Activated CD8-positive, alpha-beta memory T cell treated with anti-CD3 and anti-CD28 coated beads for 1 hour (primary cell): ENCODE data around the gene ENO1.
"Not testable (repeated sequence)": the region's sequence is repeated elsewhere in the genome, so short reads cannot be mapped to it uniquely, and the experiment has no call there.

ENCODE experiments used
- DNase-seq, 2 donors: peaks; one replicate each; pipeline ENCODE4 v3.0.0-alpha.2; 2020; ENCODE audit warnings: low read depth in 1 of 2; ENCODE audit errors: extremely low read depth in 1 of 2

ENO1 gene

DNA sequence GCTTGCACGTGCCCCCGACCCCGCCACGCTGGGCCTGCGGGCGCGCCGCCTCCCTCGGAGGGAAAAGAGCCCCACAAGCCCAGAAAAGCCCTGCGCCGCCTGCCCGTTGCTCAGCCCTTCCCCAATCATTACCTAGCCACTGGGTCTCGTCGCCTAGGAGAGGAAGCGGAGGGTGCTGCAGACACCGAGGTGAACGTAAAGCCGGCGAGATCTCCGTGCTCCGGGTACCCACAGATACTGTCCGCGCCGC lies at the start of gene ENO1:
TSS of gene ENO1 (minus strand) at position 239 of the 250 bp plus-strand sequence. CDS start 3,778 bp downstream, outside the sequence.
- DNase-seq: no peak

DNA sequence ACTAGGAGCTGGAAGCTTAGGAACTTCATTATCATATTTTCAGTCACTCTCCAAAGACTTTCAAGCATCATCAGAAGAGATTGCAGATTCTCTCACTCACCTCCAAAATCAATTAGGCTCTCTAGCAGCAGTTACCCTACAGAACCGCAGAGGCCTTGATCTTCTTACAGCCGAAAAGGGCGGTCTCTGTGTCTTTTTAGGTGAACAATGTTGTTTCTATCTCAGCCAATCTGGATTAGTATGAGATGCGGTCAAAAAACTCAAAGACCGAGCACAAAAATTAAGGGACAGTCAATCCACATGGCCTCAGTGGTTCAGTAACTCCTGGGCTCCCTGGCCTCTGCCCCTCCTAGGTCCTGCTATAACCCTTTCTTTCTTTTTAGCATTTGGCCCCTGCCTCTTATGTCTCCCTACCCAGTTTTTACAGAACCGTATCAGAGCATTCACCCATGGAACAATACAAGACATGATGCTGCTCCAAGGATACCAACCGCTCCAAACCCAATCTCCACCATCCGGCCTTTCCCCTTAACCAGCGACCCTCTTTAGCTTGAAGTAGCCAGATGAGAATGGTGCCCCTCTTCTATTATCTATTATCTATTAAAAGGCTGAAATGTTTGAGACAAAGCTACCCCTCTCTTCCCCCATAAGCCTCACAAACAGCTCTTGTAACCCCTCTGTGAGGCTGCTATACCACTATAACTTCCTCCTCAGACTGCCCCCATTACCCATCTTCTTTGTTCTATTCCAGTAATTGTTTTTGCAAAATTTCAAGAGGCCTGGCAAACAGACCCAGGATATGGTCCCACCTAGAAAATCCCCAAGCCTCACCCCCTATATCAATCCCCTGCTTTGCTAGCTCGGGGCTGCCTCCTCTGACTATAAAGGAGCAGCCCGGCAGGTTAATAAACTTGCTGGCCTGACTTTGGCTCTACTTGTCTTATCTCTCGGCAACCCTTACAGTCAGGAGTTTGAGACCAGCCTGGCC lies 48.5 kb upstream of the ENO1 start:
- no peak for DNase-seq

DNA sequence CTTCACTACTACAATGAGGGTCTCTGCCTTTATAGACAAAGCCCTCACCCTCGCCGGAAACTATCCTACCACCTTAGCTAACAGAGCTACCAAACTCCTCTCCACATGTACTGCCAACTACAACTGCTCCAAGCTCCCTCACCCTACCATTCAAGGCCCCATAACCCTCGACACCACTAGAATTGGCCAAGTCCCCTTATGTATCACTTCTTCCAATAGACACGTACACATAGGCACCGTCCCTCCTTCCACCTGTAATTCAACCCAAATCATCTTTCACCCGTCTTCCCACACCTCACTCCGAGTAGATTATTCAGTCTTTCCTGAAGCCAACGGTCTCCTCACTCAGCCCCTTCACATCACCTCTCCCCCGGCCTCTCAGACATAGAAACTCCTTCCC lies 47.5 kb upstream of the ENO1 start:
- DNase-seq: no peak

DNA sequence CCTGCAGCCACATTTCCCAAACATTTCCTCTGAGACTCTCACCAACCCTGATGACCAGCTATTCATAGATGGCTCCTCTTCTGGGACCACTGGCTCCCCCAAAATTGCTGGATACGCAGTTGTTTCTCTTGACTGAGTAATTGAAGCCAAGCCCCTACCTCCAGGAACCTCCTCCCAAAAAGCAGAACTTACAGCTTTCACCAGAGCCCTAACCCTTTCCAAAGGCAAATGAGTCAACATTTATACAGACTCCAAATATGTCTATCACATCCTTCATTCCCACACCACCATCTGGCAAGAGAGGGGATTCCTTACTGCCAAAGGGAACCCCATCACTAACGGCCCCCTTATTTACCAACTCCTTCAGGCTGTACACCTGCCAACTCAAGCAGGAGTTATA lies 46.9 kb upstream of the ENO1 start:
- no peak for DNase-seq

DNA sequence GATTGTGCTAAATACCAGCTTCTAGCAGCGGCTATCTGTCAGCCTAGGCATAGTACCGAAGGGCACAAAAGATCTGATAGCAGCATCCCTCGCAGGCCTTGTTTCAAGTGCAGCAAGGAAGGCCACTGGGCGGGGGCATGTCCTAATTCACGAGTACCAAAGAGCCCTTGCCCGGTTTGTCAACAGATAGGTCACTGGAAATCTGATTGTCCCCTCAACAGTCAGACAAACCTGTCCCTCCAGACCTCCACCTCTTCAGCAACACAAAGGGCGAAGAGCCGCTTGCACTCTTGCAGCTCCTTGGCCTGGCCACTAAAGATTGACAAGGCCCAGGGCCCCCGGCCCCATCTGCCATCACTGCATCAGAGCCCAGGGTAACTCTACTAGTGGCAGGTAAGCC lies 44.5 kb upstream of the ENO1 start:
- DNase-seq: no peak

DNA sequence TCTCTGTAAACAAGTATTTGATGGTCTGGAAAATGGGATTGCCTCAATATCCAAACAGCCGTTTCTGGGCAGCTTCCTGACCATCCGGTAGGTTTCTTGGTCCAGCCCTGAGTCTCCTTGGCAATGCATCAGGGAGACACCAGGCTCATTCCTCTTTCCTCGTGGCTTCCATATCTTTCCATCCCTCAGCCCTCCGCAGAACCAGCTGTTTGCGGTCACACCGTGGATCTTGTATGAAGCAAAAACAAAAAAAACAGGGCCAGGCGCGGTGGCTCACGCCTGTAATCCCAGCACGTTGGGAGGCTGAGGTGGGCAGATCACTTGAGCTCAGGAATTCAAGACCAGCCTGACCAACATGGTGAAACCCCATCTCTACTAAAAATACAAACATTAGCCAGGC lies 39.0 kb upstream of the ENO1 start:
- not testable (repeated sequence) for DNase-seq

DNA sequence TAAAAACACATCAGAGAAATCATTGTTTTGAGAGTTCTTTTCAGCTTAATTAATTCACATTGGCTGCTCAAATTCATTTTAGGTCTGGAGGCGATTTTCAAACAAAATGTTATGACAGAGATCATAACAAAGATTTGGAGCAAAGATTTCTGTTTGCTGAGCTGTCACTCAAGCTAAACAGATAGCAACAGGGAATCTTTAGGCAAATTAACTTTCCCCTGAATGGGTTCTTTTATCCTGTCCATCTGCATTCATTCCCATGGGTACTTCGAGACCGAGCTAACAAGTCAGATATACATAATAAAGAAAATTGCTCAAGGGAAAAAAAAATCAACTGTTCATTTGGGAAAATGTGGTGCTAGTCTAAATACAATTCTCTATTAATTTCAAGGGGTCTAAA lies 37.0 kb upstream of the ENO1 start:
- no peak for DNase-seq

DNA sequence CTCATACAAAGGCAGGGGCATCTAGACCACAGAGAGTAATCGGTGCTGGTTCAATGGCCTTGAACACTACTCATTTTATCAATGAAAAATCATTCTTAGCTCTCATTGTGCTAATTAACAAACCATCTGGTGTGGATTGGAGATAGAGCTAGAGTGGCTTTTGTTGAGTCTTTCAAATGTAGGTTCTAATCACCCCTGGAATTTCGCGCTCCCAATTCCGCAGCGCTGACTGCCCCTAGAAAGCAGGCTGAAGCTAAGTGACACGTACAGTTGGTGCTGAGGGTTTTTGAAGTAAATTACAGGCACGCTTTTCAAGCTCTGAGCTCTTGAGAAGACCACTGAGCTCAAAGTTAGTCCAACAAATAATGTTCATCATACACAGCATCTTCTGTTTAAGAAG lies 36.0 kb upstream of the ENO1 start:
- no peak for DNase-seq

DNA sequence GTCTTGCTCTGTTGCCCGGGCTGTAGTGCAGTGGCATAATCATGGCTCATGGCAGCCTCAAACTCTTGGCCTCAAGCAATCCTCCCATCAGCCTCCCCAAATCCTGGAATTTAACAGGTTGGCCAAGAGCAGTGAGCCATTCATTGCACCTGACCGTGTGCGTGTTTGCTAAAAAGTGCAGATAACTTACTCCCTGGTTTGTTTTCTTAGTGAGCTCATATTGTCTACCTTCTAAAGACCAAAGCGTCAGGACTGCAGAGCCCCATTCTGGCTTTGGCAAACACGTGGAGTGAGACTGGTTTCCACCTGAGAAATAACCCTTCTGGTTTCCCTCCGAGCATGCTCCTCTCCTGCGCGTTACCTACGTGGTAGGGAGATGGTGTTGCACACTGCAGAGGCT lies 35.0 kb upstream of the ENO1 start:
- DNase-seq: no peak

DNA sequence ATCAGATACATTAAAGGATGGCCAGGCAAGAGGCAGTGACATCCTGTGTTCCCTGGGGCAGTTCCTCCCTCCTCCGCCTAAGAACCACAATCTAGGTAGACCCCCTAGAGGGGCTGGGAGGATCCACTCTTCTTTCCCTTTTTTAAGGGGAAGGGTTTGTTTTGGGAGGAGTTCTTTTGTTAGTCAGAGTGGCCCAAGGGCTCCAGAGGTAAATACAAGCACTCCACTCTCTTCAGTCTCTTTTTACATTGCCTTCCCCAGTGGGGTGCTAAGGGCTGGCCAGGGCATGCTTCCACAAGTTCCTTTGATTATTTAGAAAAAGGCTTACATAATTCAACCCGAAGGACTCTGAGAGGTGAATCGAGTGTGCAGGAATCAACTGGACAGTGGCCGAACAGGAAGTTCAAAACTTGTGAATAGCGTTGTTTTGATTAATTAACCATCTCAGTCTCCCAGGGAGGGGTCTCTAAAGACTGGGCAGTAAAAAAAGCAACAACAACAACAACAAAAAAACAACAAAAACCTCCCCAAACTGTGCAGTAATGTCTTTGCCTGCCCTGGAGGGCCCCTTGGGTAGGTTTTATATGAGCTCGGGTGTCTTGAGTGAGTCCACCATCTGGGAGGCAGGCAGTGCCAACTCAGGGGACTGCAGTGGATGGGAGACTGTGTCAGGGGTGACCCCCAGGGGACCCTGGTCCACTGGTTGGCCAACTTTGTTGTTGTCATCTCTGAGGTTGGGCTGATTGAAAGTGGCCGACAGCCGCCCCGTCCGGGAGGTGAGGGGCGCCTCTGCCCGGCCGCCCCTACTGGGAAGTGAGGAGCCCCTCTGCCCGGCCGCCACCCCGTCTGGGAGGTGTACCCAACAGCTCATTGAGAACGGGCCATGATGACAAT lies 33.2 kb upstream of the ENO1 start:
- DNase-seq: no peak

DNA sequence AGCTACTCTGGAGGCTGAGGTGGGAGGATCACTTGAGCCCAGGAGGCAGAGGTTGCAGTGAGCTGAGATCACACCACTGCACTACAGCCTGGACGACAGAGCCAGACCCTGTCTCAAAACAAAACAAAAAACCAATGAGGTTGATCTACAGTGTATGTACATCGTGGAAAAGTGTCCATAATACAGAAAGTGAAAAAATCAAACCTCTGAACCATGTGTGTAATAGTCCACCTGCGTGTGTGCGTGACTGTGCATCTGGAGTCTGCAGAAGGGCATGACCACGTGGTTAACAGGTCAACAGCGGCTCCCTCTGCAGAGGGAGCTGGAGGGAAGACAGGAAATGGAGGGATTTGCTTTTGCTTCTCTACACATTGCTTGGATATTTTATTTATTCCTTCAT lies 32.4 kb upstream of the ENO1 start:
- no peak for DNase-seq

DNA sequence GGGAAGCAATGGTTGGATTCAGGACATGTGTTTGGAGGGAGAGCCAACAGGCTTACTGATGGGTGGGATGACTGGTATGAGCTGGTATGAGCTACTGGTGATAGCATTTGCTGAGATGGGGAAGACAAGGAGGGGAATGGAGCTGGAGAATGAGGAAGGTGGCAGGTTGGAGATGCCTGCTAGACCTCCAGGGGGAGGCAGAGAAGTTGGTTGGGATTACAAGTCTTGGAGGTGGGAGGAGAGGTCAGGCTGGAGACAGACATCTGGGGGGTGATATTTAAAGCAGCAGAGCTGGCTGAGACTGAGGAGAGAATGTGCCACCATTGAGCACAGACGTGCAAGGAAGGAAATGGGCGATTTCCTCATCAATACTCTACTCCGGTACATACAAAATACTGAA lies 31.8 kb upstream of the ENO1 start:
- DNase-seq: no peak

DNA sequence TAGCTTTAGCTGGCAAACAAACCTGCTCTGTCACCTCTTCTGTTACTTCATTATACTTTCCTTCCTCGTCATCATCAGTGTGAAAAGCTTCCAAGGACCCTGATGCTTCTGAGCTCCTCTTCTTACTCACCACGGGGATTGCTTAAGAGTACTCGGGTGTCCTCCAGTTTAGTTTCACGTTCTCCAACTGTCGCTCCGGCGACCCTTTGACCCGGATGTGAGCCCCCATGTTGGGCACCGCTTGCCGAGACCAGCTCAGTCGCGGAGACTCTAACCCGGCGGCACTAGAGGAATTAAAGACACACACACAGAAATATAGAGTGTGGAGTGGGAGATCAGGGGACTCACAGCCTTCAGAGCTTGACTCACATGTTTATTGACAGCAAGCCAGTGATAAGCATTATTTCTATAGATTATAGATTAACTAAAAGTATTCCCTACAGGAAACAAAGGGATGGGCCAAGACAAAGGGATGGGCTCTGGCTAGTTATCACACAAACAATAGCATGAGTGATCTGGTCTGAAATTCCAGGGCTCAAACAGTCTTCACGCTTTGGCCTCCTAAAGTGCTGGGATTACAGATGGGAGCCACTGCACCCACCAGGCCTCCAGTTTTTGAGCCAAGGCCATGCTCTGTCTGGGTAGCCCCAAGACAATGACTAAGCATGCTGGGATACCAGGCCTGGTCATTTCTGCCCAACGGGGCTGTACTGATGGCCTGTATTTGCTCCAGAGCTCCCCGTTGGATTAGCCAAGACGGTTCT lies 30.1 kb upstream of the ENO1 start:
- no peak for DNase-seq

DNA sequence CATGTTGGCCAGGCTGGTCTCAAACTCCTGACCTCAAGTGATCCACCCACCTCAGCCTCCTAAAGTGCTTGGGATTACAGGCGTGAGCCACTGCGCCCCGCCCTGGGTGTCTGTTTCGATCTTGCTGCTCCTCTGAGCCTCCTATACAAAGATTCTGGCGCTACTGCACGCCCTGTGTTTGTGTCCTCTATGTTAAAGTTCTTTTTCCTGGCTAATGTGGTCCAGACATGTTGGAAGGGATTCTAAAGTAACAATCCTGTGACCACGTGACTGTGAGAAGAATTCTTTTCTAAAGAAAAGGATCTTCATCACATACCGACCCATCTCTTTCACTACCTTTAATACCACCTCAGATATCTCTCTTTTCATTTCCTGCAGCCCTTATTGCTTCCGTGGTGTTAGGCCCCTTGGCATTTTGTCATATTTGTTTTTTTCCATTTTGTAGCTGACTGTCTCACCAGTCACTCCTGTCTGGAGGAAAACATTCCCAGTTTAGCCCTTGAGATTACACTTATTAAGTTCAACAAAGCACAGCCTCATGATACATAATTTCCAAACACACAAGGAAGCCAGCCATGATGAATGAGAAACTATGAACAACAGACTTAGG lies 27.2 kb upstream of the ENO1 start:
- DNase-seq: no peak

DNA sequence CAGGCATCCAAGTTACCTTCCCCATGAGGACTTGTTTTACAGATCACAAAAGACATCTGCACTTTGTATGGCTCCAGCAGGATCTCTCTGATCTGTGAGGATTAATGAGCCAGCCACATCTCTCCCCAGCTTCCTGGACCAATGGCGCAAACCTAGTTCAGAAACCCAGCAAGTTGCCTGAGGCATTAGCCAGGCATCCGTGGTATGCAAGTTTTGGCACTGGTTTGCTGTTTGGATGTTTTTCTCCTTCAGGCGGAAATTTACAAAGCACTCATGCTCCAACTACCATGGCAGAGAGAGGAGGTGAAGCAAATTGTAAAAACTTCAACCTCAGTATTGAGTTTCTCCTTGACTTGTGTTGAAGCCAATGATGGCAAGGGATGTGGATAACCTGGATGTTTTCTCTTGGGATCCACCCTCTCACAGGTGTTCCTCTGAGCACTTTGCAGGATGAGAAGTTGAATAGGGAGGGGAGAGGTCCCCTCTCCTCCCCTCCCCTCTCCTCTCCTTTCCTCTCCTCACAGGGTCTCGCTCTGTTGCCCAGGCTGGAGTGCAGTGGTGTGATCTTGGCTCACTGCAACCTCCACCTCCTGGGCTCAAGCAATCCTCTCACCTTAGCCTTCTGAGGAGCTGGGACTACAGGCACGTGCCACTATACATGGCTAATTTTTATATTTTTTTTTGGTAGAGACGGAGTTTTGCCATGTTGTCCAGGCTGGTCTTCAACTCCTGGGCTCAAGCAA lies 25.6 kb upstream of the ENO1 start:
- DNase-seq: no peak

DNA sequence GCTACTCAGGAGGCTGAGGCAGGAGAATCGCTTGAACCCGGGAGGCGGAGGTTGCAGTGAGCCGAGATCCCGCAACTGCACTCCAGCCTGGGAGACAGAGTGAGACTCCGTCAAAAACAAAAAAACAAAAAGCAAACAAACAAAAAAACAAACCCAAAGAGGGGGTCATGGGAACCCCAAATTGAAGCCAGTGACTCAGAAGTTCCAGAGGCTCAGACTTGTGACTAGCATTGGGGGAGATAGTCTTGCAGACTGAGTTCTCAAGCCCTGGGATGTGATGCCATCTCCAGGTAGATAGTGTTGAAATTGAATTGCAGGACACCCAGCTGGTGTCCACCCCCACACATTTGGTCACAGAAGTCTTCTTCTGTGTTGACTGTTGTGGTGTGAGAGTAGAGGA lies 24.9 kb upstream of the ENO1 start:
- no peak for DNase-seq

DNA sequence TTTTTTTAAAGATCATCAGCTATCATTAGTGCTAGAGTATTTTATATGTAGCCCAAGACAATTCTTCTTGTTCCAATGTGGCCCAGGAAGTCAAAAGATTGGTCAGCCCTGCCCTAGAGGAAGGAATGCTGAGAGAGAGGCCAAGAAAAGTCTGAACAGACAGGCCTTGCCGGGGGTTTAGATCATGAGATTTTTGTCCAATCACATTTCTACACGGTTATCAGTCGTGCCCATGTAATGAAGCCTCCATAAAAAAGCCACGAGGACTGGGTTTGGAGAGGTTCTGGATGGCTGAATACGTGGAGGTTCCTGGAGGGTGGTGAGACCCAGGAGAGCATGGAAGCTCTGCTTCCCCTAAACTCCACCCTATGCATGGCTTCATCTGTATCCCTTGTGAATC lies 24.3 kb upstream of the ENO1 start:
- no peak for DNase-seq

DNA sequence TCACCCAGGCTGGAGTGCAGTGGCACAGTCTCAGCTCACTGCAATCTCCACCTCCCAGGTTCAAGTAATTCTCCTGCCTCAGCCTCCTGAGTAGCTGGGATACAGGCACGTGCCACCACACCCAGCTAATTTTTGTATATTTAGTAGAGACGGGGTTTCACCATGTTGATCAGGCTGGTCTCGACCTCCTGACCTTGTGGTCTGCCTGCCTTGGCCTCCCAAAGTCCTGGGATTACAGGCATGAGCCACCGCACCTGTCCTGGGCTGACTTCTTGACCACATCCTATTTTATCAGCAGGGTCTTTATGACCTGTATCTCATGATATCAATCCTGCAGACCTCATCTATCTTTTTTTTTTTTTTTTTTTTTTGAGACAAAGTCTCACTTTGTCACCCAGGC lies 22.2 kb upstream of the ENO1 start:
- not testable (repeated sequence) for DNase-seq

DNA sequence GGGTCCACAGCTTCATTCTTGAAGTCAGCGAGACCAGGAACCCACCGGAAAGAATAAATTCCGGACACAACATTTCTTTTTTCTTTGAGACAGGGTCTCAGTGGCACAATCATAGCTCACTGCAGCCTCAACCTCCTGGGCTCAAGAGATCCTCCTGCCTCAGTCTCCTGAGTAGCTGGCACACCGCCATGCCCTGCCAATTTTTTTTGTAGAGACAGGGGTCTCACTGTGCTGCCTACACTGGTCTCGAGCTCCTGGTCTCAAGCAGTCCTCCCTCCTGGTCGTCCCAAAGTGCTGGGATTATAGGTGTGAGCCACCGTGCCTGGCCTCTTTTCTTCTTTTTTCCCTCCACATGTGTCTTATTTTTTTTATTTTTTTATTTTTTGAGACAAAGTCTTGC lies 20.6 kb upstream of the ENO1 start:
- no peak for DNase-seq

DNA sequence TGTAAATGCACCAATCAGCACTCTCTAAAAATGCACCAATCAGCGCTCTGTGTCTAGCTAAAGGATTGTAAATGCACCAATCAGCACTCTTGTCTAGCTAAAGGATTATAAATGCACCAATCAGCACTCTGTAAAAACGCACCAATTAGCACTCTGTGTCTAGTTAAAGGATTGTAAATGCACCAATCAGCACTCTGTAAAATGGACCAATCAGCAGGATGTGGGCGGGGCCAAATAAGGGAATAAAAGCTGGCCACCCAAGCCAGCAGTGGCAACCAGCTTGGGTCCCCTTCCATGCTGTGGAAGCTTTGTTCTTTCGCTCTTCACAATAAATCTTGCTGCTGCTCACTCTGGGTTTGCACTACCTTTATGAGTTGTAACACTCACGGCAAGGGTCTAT lies 19.9 kb upstream of the ENO1 start:
- DNase-seq: not testable (repeated sequence)
